HL-60/S4 (cell line): Measurements from ENCODE around the gene TET3.
"Not testable (repeated sequence)": the region's sequence is repeated elsewhere in the genome, so short reads cannot be mapped to it uniquely, and the experiment has no call there.

Source experiments
- in situ Hi-C: fragments of 300-500 bp; cut with MboI; formaldehyde crosslinking; loops from 2 replicates; pipeline ENCODE4 v1.14.3; 2022; ENCODE audit warnings: low sequenced_read_pairs

Gene TET3

DNA sequence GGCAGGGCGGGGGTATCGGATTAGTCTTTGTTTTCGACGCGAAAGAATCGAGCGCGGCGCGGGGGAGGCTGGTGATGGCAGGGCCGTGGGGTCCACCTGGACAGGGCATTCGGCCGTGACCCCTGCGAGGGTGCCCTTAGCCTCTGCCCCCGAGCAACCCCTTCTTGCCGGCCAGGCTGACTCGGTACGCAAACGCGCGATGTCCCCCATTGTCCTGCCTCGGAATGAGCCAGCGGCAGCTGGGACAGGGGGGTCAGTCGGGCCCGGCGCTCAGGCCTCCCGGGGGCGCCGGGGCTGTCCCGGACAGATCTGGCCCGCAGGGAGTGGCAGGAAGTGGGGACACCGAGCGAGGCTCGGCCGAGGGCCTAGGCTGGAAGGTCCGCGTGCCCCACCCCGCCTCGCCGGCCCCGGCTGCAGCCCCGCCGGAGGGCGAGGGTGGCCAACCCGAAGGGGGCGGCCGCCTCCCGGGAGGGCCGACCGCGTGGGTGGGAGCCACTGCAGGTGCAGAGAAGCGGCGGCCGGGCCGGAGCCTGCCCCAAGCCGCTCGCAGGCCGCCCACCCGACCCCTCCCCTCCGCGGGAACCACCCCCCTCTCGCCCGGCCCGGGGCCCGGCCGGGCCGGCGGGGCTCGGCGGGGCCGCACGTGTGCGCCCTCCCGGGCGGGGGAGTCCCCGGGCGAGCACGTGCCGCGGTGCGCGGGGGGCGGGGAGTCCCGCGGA lies at the start of gene TET3:
TET3 (plus strand) TSS at position 708 of the 719 bp plus-strand sequence. CDS start 1,494 bp downstream, outside the sequence.
- in situ Hi-C loops, result no loop called here

DNA sequence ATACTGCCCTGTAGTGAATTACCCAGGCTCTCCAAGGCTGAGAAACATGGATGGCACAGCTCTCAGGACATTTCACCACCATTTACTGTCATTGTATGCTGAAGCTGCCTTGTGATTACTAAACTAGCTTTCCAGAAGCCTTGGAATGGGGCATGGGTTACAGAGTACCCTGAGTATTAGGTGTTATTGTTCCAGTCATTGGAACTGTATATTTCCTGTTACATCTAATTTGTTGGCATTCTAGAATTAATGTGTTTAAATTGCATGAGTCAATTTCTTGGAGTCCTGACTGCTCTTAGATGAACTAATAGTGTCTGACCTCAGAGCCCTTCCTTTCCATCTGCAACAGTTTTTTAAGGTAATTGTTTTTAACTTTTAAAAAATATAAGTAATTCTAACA lies 49.1 kb upstream of the TET3 start:
- in situ Hi-C loops, result no loop called here

DNA sequence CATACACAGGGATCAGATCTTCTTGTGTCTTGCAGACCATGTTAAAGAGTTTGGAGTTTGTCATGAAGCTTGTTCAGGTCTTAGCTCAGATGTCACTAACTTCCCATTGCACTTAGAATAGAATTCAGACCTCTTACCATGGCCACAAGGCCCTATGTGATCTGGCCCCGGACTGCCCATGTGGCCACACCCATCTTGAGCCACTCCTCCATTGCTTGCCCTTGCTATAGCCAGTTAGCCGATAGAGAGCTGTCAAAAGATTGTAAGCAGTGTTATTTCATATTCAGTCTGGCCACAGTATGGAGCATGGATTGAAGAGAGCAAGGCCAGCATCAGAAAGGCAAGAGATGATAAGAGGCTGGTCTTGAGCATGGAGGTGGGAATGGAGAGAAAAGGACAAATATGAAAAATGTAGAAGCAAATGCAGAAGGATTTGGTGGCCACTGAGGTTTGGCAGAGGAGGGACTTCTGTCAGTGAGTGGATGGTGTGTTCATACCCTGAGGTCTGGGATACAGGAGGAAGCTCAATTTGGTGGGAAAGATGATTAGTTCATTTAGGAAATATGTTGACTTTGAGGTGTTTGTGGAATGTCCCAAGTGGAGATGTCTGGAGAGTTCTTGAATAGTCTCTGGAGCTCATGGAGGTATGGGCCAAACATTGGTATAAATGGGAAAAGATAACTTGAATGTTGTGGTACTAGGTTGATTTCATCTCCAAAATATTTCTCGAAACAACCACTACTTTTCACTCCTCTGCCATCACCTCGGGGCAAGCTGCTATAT lies 47.4 kb upstream of the TET3 start:
- in situ Hi-C loops, result no loop called here

DNA sequence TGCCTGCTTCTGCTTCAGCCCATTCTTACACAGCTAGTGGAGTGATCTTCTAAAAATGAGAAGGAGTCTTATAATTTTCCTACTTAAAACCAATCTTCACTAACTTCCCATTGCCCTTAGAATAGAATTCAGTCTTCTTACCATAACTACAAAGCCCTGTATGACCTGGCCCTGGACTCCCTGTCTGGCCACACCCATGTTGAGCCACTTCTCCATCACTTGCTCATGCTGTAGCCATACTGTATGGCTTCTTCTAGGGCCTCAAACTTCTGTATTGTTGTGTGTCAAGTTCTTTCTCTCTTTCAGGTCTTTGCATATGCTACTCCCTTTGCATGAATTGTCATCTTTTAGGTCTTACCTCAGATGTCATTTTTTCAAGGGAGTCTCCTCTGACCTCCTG lies 46.8 kb upstream of the TET3 start:
- in situ Hi-C loops, result no loop called here

DNA sequence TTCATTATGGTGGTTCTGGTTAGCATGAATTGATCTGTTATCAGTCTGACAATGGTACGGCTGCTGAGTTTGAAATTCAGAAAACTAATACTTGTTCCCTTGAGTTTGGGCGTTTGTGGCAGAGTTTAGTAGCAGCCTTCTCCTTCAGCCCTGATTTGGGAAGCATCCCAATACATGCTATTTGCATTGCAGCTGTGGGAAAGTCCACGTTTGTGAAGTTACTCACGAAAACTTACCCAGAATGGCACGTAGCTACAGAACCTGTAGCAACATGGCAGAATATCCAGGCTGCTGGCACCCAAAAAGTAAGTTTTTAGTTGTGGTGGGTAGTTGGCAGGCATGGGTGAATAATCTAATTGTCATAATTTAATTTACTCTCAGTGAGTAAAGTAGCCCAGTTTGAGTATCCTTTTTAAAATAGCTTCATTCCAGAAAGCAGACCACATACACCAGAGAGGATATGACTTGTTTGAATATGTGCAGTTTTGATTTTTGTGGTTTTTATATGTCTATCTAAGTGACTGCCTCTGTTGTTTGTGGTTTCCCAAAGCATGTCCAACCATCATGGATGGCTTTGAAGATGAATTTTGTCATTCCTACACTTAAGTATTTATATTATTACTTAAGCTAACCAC lies 45.9 kb upstream of the TET3 start:
- in situ Hi-C loops, result no loop called here

DNA sequence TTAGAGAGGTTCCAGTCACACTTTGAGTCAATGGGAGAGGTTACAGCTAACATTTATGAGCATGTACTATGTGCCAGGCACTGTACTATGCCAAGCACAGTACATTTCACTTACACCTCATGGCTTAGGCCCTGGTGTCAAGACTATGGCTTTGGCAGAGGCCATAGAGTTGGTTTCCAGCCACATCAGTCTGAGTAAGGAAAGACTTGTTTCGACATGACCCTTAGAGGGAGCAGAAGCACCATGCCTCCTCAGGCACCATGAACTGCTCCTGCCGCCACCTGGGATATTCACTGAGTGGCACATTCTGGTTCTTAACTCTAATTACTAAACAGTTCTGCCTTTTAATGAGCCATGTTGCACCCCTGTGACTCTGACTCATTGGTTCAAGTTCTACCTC lies 45.3 kb upstream of the TET3 start:
- in situ Hi-C loops, result no loop called here

DNA sequence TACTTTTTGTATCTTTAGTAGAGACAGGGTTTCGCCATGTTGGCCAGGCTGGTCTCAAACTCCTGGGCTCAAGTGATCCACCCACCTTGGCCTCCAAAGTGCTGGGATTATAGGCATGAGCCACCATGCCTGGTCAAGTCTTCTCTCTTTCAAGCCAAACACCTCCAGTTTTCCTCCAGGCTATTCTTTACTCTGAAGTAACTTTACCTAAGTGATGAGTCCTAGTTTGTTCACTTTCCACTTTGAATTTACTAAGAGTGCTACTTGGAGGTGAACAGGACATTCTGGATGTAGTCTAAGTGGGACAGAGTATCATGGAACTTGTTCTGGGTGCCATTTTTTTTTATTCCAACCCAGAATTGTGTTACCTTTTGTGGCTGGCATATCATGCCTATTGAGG lies 44.6 kb upstream of the TET3 start:
- in situ Hi-C loops, result not testable (repeated sequence)

DNA sequence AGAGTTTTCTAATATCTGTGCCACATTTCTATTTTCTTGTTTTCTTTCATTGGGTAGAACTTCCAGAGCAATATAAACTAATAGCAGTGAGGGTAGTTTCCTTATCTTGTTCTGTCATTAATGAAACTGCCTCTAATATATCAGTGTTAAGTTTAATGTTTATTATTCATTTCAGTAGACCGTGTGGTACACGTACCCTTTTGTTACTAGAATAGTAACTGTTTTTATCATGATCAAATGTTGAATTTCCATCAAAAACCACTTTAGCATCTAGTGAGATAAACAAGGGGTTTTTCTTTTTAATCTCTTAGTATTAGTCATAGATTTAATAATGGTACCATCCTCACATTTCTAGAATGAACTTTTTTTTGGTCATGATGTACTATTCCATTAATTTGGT lies 42.0 kb upstream of the TET3 start:
- in situ Hi-C loops, result no loop called here

DNA sequence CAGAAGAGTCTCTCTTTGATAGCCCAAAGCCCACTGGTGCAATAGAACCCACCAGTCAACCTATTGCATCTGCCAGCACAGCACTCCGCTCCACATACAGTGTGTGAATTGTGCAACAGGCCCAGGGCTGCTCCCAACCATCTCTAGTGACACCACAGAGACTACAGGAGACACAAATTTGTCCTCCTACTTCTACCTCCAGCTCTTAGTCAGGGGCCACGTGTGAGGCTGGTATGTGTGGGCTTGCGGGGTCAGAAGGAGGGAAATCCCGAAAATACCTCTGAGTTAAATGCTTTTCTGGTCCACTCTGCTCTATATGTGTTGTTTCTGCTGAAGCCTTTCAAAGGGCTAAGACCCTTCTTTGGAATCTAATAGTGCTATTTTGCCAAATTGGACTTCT lies 40.0 kb upstream of the TET3 start:
- in situ Hi-C loops, result no loop called here

DNA sequence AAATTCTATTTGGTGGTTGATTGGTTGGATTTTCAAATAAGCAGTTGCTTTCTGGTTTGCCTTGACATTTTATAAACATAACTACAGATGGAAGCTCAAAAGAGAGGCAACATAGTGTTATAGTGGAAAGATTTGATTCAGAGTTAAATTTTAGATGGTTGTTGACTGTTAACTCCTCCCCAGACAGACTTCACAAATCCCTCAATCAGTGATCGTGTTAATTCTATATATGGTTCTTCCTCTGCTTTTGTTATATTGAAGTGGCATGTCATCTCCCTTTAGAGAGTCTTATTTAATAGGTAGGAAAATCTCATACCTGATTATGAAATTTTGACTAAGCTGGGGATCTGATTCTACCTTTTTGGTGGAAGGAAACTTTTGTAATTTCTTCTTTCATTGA lies 38.5 kb upstream of the TET3 start:
- in situ Hi-C loops, result no loop called here

DNA sequence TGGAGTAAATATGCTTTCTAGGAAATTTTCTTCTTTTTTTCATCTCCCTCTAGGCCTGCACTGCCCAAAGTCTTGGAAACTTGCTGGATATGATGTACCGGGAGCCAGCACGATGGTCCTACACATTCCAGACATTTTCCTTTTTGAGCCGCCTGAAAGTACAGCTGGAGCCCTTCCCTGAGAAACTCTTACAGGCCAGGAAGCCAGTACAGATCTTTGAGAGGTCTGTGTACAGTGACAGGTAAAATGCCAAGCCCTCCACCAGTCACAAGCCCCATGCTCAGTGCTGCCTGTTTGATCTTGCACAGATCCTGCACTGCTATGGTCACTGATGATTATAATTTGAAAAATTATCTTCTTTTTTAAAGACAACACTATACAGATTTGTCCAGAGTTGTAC lies 38.0 kb upstream of the TET3 start:
- in situ Hi-C loops, result no loop called here

DNA sequence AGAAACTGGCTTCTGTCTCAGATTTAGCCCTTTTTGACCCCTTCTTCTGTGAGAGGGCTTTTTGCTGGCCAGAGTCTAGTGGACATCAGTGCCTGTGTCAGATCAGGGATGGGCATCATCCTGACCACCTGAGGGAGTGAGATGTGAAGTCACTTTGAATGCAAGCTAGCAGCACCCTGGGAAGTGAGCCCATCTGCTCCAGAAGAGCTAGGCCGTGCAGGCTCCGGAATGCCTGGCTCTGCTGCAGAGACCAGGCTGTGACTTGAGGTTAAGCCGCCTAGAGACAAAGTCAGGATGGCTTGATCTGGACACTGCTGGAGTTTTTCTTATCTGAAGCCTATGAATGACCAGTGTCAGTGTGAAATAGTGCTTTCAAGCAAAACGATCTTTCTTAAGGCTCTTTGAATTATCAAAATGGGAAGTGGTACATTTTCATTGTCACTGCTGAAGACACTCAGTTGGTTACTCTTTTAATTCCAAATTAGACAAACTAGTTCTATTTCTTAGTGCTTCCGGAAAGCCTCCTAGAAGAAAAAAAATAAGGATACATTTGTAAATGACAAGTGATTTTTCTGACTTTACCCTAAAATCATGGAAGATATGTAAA lies 37.2 kb upstream of the TET3 start:
- in situ Hi-C loops, result no loop called here

DNA sequence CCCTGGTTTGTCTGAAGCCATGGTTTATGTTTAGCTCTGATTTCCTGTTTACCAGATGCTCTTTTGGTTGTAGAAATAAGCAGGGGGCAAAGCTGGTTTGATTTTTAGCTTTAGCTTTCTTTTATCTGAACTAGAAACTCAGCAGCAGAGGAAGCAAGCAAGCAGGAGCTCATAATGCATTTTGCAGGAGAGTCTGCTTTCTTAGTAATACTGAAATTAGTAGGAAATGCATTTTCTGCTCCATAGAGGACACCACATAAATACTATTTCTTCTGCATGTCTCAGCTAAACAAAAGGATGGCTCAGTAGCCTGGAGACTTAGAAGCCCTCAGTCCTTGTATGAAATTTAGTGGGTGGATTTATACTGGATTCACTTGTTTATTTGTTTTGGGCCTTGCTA lies 34.9 kb upstream of the TET3 start:
- in situ Hi-C loops, result no loop called here

DNA sequence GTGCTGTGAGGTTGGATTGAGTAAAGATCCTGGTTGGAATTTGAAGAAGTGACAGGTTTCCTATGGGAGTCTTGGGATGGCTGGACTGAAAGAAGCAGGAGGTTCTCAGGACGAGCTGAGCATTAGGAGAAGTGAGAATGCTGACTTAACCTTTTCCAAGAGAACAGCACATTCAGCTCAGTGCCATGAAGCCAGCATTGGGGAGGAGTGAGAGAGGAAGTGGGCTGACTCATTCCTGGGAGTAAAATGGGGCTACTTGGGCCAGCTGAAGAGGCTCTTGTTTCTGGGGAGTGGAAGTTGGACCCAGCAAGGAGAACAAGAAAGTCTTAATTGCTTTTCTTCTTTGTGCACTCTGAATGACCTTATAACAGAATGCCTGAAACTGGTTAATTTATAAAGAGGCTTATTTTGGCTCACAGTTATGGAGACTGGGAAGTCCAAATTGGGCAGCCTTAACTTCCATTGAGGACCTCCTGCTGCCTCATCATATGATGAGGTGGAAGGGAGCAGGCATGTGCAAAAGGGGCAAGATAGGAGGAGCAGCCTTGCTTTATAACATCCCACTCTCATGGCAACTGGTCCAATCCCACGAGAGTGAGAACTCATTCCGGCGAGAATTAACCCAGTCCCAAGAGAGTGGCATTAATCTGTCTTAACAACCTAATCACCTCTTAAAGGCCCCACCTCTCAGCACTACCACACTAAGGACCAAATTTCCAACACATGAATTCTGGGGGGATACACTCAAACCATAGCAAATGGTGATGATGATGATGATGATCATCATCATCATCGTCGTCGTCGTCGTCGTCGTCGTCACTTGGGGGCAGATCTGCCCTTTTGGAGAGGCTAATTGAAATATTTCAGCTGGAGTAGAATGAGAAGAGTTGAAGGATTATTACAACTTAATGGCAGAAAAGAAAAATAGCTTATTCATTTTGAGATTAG lies 31.9 kb upstream of the TET3 start:
- in situ Hi-C loops, result no loop called here

DNA sequence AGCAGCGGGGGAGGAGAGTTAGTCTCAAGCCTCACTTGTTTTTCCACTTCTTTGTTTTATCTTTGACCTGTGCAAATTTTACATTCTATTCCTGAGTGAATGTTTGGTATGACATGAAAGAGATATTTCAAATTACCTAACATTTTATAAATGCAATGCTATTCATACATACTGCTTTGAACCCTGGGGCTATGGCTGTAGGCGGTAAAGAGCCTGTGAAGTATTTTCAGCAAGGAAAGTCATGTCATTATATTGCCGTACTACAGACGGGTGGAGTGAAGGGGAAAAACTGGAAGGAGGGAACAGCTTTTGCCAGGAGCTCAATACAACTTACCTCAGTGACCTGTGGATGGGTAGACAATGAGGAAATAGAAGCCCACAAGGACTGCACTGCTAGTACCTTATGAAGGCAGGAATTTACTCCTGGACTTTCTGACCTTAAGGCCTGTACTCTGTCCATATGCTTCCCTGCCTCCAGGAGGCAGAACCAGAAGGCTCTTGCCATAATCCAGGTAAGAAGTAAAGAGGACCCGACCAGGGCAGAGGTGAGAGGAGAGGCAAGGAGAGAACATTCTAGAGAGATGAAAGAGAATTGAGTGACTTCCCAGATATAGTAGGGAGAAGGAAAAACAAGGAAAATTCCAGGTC lies 28.4 kb upstream of the TET3 start:
- in situ Hi-C loops, result no loop called here

DNA sequence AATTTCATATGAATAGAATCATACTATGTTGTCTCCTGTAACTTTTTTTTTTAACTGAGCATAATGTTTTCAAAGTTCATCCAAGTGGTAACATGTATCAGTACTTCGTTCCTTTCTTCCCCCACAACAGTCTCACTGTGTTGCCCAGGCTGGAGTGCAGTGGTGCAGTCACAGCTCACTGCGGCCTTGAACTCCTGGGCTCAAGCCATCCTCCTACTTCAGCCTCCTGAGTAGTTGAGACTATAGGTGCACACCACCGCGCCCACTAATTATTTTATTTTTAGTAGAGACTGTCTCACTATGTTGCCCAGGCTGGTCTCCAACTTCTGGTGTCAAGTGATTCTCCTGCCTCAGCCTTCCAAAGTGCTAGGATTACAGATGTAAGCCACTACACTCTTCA lies 23.4 kb upstream of the TET3 start:
- in situ Hi-C loops, result no loop called here

DNA sequence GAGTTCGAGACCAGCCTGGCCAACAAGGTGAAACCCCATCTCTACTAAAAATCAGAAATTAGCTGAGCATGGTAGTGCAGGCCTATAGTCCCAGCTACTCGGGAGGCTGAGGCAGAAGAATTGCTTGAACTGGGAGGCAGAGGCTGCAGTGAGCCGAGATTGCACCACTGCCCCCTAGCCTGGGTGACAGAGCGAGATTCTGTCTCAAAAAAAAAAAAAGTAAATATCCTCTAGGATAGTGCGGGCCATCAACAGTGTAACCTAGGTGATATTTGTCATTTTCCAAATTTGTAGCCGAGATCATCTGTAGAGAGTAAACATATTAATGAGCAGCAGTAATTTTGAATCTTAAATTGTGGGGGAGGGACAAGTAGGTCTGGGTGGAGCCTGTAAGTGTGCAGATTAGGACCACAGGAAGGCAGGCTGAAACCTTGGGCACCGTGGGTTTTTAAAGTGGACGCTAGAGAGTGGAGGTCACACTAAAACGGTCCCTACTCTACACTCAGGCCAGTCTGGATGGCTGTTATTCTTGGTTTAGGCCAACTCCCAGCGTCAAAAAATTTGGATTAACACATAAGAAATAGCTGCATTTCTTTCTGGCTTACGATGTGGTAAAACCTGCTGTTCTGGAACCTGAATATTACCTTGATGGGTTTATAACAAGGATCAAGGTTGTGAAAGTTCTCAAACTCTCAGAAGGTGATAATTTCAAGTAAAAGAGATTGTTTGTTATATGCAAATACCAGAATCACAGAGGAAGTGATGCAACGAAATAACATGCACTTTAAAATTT lies 22.7 kb upstream of the TET3 start:
- in situ Hi-C loops, result no loop called here

DNA sequence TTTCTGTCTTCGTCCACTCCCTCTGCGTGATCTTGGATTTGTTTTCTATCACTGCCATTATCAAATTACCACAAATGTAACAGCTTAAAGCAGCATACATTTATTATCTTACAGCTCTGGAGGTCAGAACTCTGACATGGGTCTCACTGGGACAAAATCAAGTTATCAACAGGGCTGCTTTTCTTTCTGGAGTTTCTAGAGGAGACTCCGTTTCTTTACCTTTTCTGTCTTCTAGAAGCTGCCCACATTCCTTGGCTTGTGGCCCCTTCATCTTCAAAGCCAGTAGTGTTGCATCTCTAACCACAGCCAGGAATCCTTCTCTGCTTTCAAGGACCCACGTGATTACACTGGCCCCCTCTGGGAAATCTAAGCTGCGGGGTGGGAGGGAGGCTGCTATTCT lies 21.9 kb upstream of the TET3 start:
- in situ Hi-C loops, result no loop called here

DNA sequence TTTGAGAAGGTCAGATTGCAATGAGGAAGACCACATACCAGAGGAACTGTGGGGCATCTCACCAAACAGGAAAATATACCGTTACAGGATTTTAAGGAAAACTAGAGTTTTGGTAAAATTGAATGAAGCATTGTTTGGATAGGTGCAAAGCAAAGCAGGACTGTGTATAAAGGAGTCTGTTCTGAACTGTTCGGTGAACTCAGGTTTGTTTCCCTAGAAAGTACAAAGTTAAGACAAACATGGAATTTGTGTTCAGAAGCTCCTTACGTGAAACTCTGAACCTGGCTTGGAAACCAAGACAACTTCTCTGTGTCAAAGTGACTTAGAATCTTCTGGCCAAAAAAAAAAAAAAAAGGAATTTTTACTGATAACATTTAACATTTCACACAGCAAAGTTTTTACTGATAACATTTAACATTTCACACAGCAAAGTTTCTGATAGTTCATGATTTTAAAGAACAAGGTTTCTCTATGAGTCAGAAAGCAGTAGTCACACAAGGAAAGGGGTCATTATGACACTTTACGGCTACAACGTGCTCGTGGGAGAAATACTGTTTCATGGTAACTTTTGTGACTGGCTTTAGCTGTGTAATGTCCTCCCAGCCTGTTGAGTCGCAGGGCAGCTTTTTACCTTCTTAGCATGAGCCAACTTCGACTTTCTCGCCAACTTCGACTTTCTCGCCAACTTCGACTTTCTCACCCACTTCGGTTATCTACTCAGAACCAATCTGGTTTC lies 21.2 kb upstream of the TET3 start:
- in situ Hi-C loops, result no loop called here
